CD14-positive monocyte (primary cell): Measurements from ENCODE around the gene BUD13. TPM values are rescaled to one million over a fixed set of nuclear protein-coding genes. Genes with fewer than 3 reads are reported as not detected.

Experiments
- DNase-seq, 3 donors: peaks; one replicate each; pipeline ENCODE4 v3.0.0-alpha.2; 2011 to 2022
- H2AFZ ChIP-seq: 2 replicates; pipeline ENCODE4 v1.6.0; 2012; ENCODE audit warnings: mild to moderate bottlenecking, low read depth, low read length, inconsistent platforms; ENCODE audit not compliant: insufficient read depth, poor library complexity, severe bottlenecking
- H3K27ac ChIP-seq, 2 donors: 1 replicate in 1 of 2; 2 replicates in 1 of 2; pipeline ENCODE4 v1.5.1; 2012 to 2013; ENCODE audit warnings: low read length in 2 of 2, control low read depth in 1 of 2, inconsistent platforms in 1 of 2, low read depth in 1 of 2, mild to moderate bottlenecking in 1 of 2
- H3K27me3 ChIP-seq, 2 donors: one replicate each; pipeline versions ENCODE4 v1.6.0 to v1.6.1; 2011 to 2013; ENCODE audit warnings: low read length in 2 of 2; ENCODE audit not compliant: control insufficient read depth in 2 of 2, insufficient read depth in 2 of 2
- H3K36me3 ChIP-seq, 2 donors: replicated peaks in 1 of 2; 1 replicate in 1 of 2; 2 replicates in 1 of 2; pipeline versions ENCODE4 v1.5.1 to v1.6.1; 2012 to 2013; ENCODE audit warnings: low read length in 2 of 2, control low read depth in 1 of 2, inconsistent platforms in 1 of 2, mild to moderate bottlenecking in 1 of 2; ENCODE audit not compliant: insufficient read depth in 2 of 2, control insufficient read depth in 1 of 2
- H3K4me1 ChIP-seq, 2 donors: 1 replicate in 1 of 2; 2 replicates in 1 of 2; pipeline versions ENCODE4 v1.5.1 to v1.6.1; 2012 to 2013; ENCODE audit warnings: low read length in 2 of 2, control low read depth in 1 of 2, inconsistent platforms in 1 of 2, mild to moderate bottlenecking in 1 of 2, moderate library complexity in 1 of 2; ENCODE audit not compliant: insufficient read depth in 2 of 2, control insufficient read depth in 1 of 2
- H3K4me2 ChIP-seq: replicated peaks from 2 replicates; pipeline ENCODE3; 2012; ENCODE audit warnings: low read length, moderate library complexity, mild to moderate bottlenecking; ENCODE audit not compliant: poor library complexity, severe bottlenecking; ENCODE audit errors: extremely low read depth
- H3K4me3 ChIP-seq, 3 experiments: fragments of 200-600 bp in 1 of 3; sonication (generic) in 1 of 3; replicated peaks in 1 of 3; 1 replicate in 2 of 3; 2 replicates in 1 of 3; pipeline ENCODE4 v1.5.1; 2011 to 2013; ENCODE audit warnings: low read length in 3 of 3, mild to moderate bottlenecking in 3 of 3, control low read depth in 2 of 3, low read depth in 2 of 3, inconsistent platforms in 1 of 3, moderate library complexity in 1 of 3
- H3K79me2 ChIP-seq: 2 replicates; pipeline ENCODE4 v1.6.0; 2012; ENCODE audit warnings: mild to moderate bottlenecking, control low read depth, inconsistent platforms, low read length, moderate library complexity; ENCODE audit not compliant: insufficient read depth
- H3K9ac ChIP-seq: 2 replicates; pipeline ENCODE4 v1.6.0; 2017; ENCODE audit warnings: low read length, mild to moderate bottlenecking; ENCODE audit not compliant: insufficient read depth, poor library complexity, severe bottlenecking
- H3K9me3 ChIP-seq, 2 donors: replicated peaks in 1 of 2; 1 replicate in 1 of 2; 2 replicates in 1 of 2; pipeline versions ENCODE4 v1.5.1 to v1.6.1; 2012 to 2013; ENCODE audit warnings: low read length in 2 of 2, control low read depth in 1 of 2; ENCODE audit not compliant: control insufficient read depth in 1 of 2, insufficient read depth in 1 of 2
- H4K20me1 ChIP-seq: 2 replicates; pipeline ENCODE4 v1.6.0; 2012; ENCODE audit warnings: mild to moderate bottlenecking, low read length, control low read depth, moderate library complexity; ENCODE audit not compliant: insufficient read depth
- H3K27ac Mint-ChIP-seq, 7 donors: one replicate each; pipeline ENCODE4 v1.8.0; 2020; ENCODE audit warnings: mild to moderate bottlenecking in 7 of 7, mixed read lengths in 7 of 7, moderate library complexity in 6 of 7, inconsistent platforms in 2 of 7
- H3K27me3 Mint-ChIP-seq, 3 donors: one replicate each; pipeline ENCODE4 v1.8.0; 2021 to 2022; ENCODE audit warnings: low read depth in 3 of 3, mild to moderate bottlenecking in 3 of 3, mixed read lengths in 3 of 3, moderate library complexity in 3 of 3, inconsistent platforms in 1 of 3
- H3K36me3 Mint-ChIP-seq, 2 donors: one replicate each; pipeline ENCODE4 v1.8.0; 2020; ENCODE audit warnings: mixed read lengths in 2 of 2, inconsistent platforms in 1 of 2, mild to moderate bottlenecking in 1 of 2
- H3K4me1 Mint-ChIP-seq: one replicate; pipeline ENCODE4 v1.8.0; 2020; ENCODE audit warnings: mild to moderate bottlenecking, mixed read lengths
- H3K4me3 Mint-ChIP-seq, 2 donors: one replicate each; pipeline ENCODE4 v1.8.0; 2020; ENCODE audit warnings: mild to moderate bottlenecking in 2 of 2, mixed read lengths in 2 of 2, moderate library complexity in 1 of 2
- H3K9me3 Mint-ChIP-seq, 7 donors: one replicate each; pipeline ENCODE4 v1.8.0; 2020 to 2022; ENCODE audit warnings: mixed read lengths in 7 of 7, mild to moderate bottlenecking in 6 of 7, moderate library complexity in 6 of 7, inconsistent platforms in 2 of 7
- WGBS: methylation state at CpG from one replicate; pipeline ENCODE4 v1.1.5; 2013; ENCODE audit warnings: missing lambda C conversion rate; ENCODE audit not compliant: insufficient coverage; 5-methylcytosine and 5-hydroxymethylcytosine counted together
- intact Hi-C, 2 donors: fragments of 100-400 bp; cut with micrococcal nuclease; formaldehyde crosslinking; loops; one replicate each; pipeline versions ENCODE4 v1.15.0 to v1.15.1; 2023
- polyA plus RNA-seq, 3 donors: library from polyadenylated mRNA; depleted of rRNA in 1 of 3; unstranded in 2 of 3; stranded (reverse) in 1 of 3; fragments of 300-500 nt in 2 of 3; fragments of >200 nt in 1 of 3; fragmentation: Illumina TruSeq in 2 of 3; gene quantifications; 1 replicate in 2 of 3; 2 replicates in 1 of 3; pipeline ENCODE4 v1.2.3, GENCODE V29; 2012 to 2021
- TF ChIP-seq, protein P1 (sequence below): fragments of 200-600 bp; IDR thresholded peaks from one replicate; pipeline ENCODE4 v1.8.0; 2022; ENCODE audit warnings: antibody characterized with exemption, mild to moderate bottlenecking

Gene BUD13
- polyA plus RNA-seq, 3 donors = 4.2 to 8.7 (median 5.3) TPM

DNA sequence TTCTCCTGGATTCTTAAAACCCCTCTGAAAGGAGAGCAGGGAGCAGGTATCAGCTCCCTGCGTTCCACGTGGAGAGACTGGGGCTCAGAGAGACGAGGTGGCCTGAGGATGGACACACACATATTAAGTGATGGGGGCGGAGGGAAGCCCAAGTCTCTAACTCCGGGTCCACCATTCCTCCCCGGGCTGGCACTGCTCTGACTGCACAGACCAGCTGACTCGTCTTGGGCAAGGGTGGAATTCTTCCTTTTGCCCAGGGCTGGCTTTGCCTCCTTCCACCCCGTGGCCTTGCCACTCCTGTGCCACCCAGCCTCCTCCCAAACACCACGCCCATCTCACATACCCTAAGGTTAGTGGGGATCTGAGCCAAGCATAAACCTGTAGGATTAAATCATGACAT is 65.0 kb downstream of the BUD13 start:
- Histone ChIP-seq H2AFZ (no peak overlapping the region), H3K27ac (no peak overlapping the region), H3K4me2 (no peak overlapping the region), H3K79me2 (no peaks in the 10 kb centered on the region), H4K20me1 (no peaks in the 10 kb centered on the region), H3K4me3 (no peak overlapping the region), H3K36me3 (no peaks in the 10 kb centered on the region), H3K9me3 (no peaks in the 10 kb centered on the region), H3K4me1 (no peaks in the 10 kb centered on the region), H3K9ac (no peak overlapping the region), H3K27me3 (peaks cover 0 to 28% of the 10 kb centered on the region in 2 donors)
- TF ChIP-seq, protein P1, sequence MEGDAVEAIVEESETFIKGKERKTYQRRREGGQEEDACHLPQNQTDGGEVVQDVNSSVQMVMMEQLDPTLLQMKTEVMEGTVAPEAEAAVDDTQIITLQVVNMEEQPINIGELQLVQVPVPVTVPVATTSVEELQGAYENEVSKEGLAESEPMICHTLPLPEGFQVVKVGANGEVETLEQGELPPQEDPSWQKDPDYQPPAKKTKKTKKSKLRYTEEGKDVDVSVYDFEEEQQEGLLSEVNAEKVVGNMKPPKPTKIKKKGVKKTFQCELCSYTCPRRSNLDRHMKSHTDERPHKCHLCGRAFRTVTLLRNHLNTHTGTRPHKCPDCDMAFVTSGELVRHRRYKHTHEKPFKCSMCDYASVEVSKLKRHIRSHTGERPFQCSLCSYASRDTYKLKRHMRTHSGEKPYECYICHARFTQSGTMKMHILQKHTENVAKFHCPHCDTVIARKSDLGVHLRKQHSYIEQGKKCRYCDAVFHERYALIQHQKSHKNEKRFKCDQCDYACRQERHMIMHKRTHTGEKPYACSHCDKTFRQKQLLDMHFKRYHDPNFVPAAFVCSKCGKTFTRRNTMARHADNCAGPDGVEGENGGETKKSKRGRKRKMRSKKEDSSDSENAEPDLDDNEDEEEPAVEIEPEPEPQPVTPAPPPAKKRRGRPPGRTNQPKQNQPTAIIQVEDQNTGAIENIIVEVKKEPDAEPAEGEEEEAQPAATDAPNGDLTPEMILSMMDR = no peak
- Mint-ChIP-seq H3K27ac (no peak overlapping the region), H3K36me3 (no peaks in the 10 kb centered on the region), H3K27me3 (peaks cover 28 to 43% (median 34%) of the 10 kb centered on the region in 3 donors), H3K4me1 (no peaks in the 10 kb centered on the region), H3K4me3 (peak overlapping the region in 1 of 2 donors; percentile 41), H3K9me3 (peaks cover 0 to 4% (median 0%) of the 10 kb centered on the region in 7 donors)
- no peak for DNase-seq
- intact Hi-C loops = no loop called here
- WGBS = 70% methylated on average over 7 of the region's 9 CpGs

DNA sequence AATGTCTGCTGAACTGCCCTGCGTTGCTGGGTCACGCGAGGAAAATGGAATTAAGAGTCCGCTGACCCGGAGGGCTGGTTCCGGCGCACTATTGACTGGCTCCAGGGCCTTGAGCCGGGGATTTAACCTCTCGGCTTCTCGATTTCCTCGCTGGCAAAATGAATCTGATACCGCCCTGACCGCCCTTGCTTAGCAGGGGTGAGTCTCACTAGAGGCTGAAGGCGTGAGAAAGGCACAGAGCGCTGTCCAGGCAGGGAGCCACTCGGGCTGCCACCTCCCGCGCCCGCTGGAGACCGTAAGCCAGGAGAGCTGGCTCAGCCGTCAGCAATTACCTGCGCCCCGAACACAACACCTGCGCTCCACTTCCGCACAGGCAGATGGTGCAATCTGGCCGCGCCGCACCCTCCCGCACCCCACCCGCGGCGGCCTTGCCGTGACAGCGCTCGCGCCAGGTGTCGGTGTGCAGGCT is 65.6 kb downstream of the BUD13 start:
- WGBS = 32% methylated on average over 37 of the region's 37 CpGs
- no peak overlapping the region for H3K27ac Mint-ChIP-seq
- no peaks in the 10 kb centered on the region for H4K20me1 ChIP-seq
- H3K79me2 ChIP-seq = no peaks in the 10 kb centered on the region
- H3K27ac ChIP-seq = no peak overlapping the region
- H3K9me3 Mint-ChIP-seq = peaks cover 0 to 4% (median 0%) of the 10 kb centered on the region in 7 donors
- no peaks in the 10 kb centered on the region for H3K9me3 ChIP-seq
- H3K4me2 ChIP-seq = no peak overlapping the region
- H3K4me1 Mint-ChIP-seq = no peaks in the 10 kb centered on the region
- peaks cover 28 to 45% (median 34%) of the 10 kb centered on the region in 3 donors for H3K27me3 Mint-ChIP-seq
- H3K36me3 ChIP-seq = no peaks in the 10 kb centered on the region
- no peak overlapping the region for H2AFZ ChIP-seq
- no peak overlapping the region for H3K9ac ChIP-seq
- H3K4me3 ChIP-seq = no peak overlapping the region
- no peaks in the 10 kb centered on the region for H3K36me3 Mint-ChIP-seq
- no peak for DNase-seq
- intact Hi-C loops = no loop called here
- H3K27me3 ChIP-seq = peaks cover 0 to 28% of the 10 kb centered on the region in 2 donors
- H3K4me3 Mint-ChIP-seq = peak overlapping the region in 1 of 2 donors; percentile 35
- no peaks in the 10 kb centered on the region for H3K4me1 ChIP-seq
- TF ChIP-seq, protein P1 = no peak
